HepG2 (cell line): Measurements from ENCODE around the gene MCF2L. TPM values are rescaled to one million over a fixed set of nuclear protein-coding genes. Genes with fewer than 3 reads are reported as not detected.
A peak's percentile ranks its signal among the peaks of the same experiment; 100 is the strongest.

ENCODE experiments used
- CBX5 ChIP-seq: sonication (generic); formaldehyde crosslinking; IDR thresholded peaks from 2 replicates; pipeline ENCODE4 v1.4.0; 2020; ENCODE audit warnings: missing genetic modification reagents, borderline replicate concordance
- CREM ChIP-seq, 2 experiments: sonication (generic) in 1 of 2; formaldehyde crosslinking in 1 of 2; IDR thresholded peaks; 2 replicates each; pipeline versions ENCODE4 v1.4.0 to v1.6.1; 2016 to 2020; ENCODE audit warnings: antibody characterized with exemption in 1 of 2, mild to moderate bottlenecking in 1 of 2, missing genetic modification reagents in 1 of 2
- CSRNP1 ChIP-seq: sonication (generic); formaldehyde crosslinking; IDR thresholded peaks from 2 replicates; pipeline ENCODE4 v1.8.1; 2023; ENCODE audit warnings: mild to moderate bottlenecking, missing genetic modification reagents
- ELK4 ChIP-seq: sonication (generic); formaldehyde crosslinking; IDR thresholded peaks from 2 replicates; pipeline ENCODE4 v1.9.0; 2021; ENCODE audit warnings: missing genetic modification reagents, borderline replicate concordance
- HNF1B ChIP-seq: sonication (generic); formaldehyde crosslinking; IDR thresholded peaks from 2 replicates; pipeline ENCODE4 v1.5.1; 2020; ENCODE audit warnings: mild to moderate bottlenecking, moderate library complexity, missing genetic modification reagents
- MYPOP ChIP-seq: sonication (generic); formaldehyde crosslinking; IDR thresholded peaks from 2 replicates; pipeline ENCODE4 v1.8.1; 2023; ENCODE audit warnings: mild to moderate bottlenecking, moderate library complexity, missing genetic modification reagents
- NCOA2 ChIP-seq: sonication (generic); formaldehyde crosslinking; IDR thresholded peaks from 2 replicates; pipeline ENCODE4 v1.8.0; 2022; ENCODE audit warnings: inconsistent platforms
- NR2F6 ChIP-seq, 2 experiments: IDR thresholded peaks; 2 replicates each; pipeline ENCODE4 v1.6.1; 2016; ENCODE audit warnings: antibody characterized with exemption in 1 of 2, mild to moderate bottlenecking in 1 of 2
- PLSCR1 ChIP-seq: sonication (generic); formaldehyde crosslinking; IDR thresholded peaks from 2 replicates; pipeline ENCODE4 v1.5.0; 2020; ENCODE audit warnings: missing genetic modification reagents, mild to moderate bottlenecking, borderline replicate concordance
- RAD21 ChIP-seq: fragments of 450-650 bp; formaldehyde crosslinking; IDR thresholded peaks from 2 replicates; pipeline ENCODE4 v1.5.0; 2020; ENCODE audit warnings: mild to moderate bottlenecking
- RBFOX2 ChIP-seq: fragments of 200-400 bp; formaldehyde crosslinking; IDR thresholded peaks from 2 replicates; pipeline ENCODE4 v1.6.1; 2017; ENCODE audit warnings: low read depth, mild to moderate bottlenecking, low read length
- SIX1 ChIP-seq: sonication (generic); formaldehyde crosslinking; IDR thresholded peaks from 2 replicates; pipeline ENCODE4 v1.4.0; 2020; ENCODE audit warnings: missing genetic modification reagents, borderline replicate concordance
- TBP ChIP-seq: sonication (generic); formaldehyde crosslinking; IDR thresholded peaks from 2 replicates; pipeline ENCODE4 v1.5.0; 2020; ENCODE audit warnings: missing genetic modification reagents
- XRCC5 ChIP-seq: fragments of 200-400 bp; formaldehyde crosslinking; optimal IDR thresholded peaks from 2 replicates; pipeline ENCODE3; 2017; ENCODE audit warnings: mild to moderate bottlenecking, low read length
- ZBTB14 ChIP-seq: sonication (generic); formaldehyde crosslinking; IDR thresholded peaks from 2 replicates; pipeline ENCODE4 v1.4.0; 2020; ENCODE audit warnings: missing genetic modification reagents
- ZBTB25 ChIP-seq: IDR thresholded peaks from 2 replicates; pipeline ENCODE4 v1.6.1; 2018; ENCODE audit warnings: missing genetic modification reagents
- ZNF10 ChIP-seq: sonication (generic); formaldehyde crosslinking; IDR thresholded peaks from 2 replicates; pipeline ENCODE4 v1.4.0; 2020; ENCODE audit warnings: mild to moderate bottlenecking, low read depth, missing genetic modification reagents, borderline replicate concordance
- ZNF746 ChIP-seq: sonication (generic); formaldehyde crosslinking; IDR thresholded peaks from 2 replicates; pipeline ENCODE4 v1.8.0; 2022; ENCODE audit warnings: mild to moderate bottlenecking, missing genetic modification reagents
- ZNF761 ChIP-seq: sonication (generic); formaldehyde crosslinking; conservative IDR thresholded peaks from 2 replicates; pipeline ENCODE4 v1.4.0; 2020; ENCODE audit warnings: mild to moderate bottlenecking, missing genetic modification reagents
- polyA plus RNA-seq, 8 experiments: library from polyadenylated mRNA; depleted of rRNA in 3 of 8; stranded (reverse) in 7 of 8; unstranded in 1 of 8; fragments of >200 nt; fragmentation: Illumina TruSeq in 4 of 8; extraction: Trizol in 4 of 8; gene quantifications; 2 replicates each; pipeline versions ENCODE4 v1.2.1 to v1.2.3, GENCODE V29; 2011 to 2016; ENCODE audit warnings: low read depth in 4 of 8, missing spikeins in 1 of 8, mixed read lengths in 1 of 8; ENCODE audit not compliant: insufficient read depth in 1 of 8
- total RNA-seq, 5 experiments: library from RNA; depleted of rRNA; stranded (reverse); fragments of >200 nt; fragmentation: Illumina TruSeq; extraction: Trizol; gene quantifications; 2 replicates each; pipeline ENCODE4 v1.2.3, GENCODE V29; 2016; ENCODE audit warnings: low read depth in 1 of 5

Gene MCF2L
- total and polyA plus RNA-seq, 2 of the 13 experiments (the other 11 are each of a cell fraction or from before 2014, with no cell fraction given) = 19.4 to 28.4 TPM

- no peak for TF ChIP-seq CBX5 (CRISPR knock-in tag)
- no peak for TF ChIP-seq NR2F6 (IDR thresholded peaks at IDR 0.05)
- TF ChIP-seq NR2F6 (CRISPR knock-in tag; IDR thresholded peaks at IDR 0.05) = 0 out of 2 replicates have a peak, but pooled peaks have one; percentile 25
- TF ChIP-seq ZBTB25 (CRISPR knock-in tag) = no peak
- peak; percentile 59 for TF ChIP-seq CREM (IDR thresholded peaks at IDR 0.05)
- TF ChIP-seq CREM (CRISPR knock-in tag; IDR thresholded peaks at IDR 0.05) = no peak
- TF ChIP-seq PLSCR1 = no peak
- TF ChIP-seq MYPOP (CRISPR knock-in tag) = no peak
- TF ChIP-seq RBFOX2 = no peak
- TF ChIP-seq SIX1 (CRISPR knock-in tag) = no peak
- peak; percentile 66; the same call in 1 of the 2 replicates for TF ChIP-seq HNF1B (CRISPR knock-in tag)
- TF ChIP-seq CSRNP1 = no peak
- TF ChIP-seq ZBTB14 (CRISPR knock-in tag) = no peak
- TF ChIP-seq ZNF10 (CRISPR knock-in tag) = no peak
- TF ChIP-seq NCOA2 = no peak
- 0 out of 2 replicates have a peak, but pooled peaks have one; percentile 50 for TF ChIP-seq ZNF746 (CRISPR knock-in tag)
- TF ChIP-seq ZNF761 = no peak
- TF ChIP-seq RAD21 (CRISPR knock-in tag) = peak; percentile 53; the same call in 1 of the 2 replicates
- TF ChIP-seq XRCC5 = peak; percentile 87
- no peak for TF ChIP-seq ELK4
- no peak for TF ChIP-seq TBP (CRISPR knock-in tag)
Observed at GRCh38 chr13:112931028-112931934, 37.7 kb upstream of the MCF2L start (continued).
